Measurements from ENCODE around the gene AKT3.

AKT3 gene

GRCh38 chr1:243455760-243456651 lies 394.0 kb downstream of the AKT3 start:
- DNase-seq: no peak

GRCh38 chr1:243454328-243454997 lies 395.6 kb downstream of the AKT3 start:
- DNase-seq: no peak

DNA sequence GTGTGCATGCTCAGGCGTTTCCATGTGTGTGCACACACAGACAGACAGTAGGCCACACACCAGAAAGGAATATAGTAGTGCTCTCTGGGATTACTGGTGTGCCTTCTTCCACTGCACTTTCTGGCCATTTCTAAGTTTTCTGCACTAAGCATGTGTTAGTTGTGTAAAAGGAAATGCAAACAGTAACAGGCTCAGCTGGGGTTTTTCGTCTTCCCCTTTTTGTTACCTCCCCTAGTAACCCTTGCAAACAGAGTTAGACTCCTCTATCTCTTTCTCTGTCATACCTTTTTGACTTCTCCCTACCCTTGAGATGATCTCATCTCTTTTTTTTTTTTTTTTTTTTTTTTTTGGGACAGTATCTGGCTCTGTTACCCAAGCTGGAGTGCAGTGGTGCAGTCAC lies 398.0 kb downstream of the AKT3 start:
- DNase-seq: no peak

- DNase-seq: no peak
These were observed 400.7 kb downstream of the AKT3 start for GRCh38 chr1:243449373-243449772.

DNA sequence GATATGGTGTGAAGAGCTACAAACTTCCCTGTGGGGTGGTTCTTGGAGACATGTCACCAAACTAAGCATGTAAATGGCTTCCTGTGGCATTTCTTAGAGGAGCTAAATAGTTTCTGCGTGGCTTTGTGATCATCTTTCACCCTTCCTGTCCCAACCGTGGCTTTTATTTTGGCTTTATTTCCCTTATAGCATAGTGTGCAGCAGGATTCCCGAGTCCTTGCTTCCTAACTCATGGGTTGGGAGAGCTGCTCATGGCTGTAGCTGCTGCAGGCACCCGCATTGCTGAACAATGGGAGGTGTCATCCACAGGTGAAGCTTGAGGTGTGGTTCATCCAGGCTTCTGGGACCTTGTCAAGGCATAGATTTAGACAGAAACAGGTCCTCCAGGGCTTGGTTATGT lies 402.2 kb downstream of the AKT3 start:
- no peak for DNase-seq

- DNase-seq: no peak
These were observed 402.7 kb downstream of the AKT3 start for GRCh38 chr1:243447347-243447746.

DNA sequence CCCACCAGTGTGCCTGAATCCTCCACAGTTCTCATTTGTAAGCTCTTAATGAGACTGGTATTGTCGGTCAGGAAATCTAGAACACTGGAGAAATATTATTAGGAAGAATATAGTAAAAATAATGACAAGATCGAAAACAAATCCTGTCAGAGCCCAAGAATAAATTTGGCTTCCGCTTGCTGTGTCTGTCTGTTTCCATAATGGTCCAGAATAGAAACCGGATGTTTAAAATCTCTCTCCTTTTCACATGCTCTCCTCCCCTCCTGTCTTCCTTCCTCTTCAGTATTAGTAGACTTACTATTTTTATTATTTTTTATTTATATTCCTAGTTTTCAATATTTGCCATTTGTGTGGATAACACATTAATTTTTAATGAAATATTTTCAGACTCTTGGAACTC lies 406.5 kb downstream of the AKT3 start:
- no peak for DNase-seq

DNA sequence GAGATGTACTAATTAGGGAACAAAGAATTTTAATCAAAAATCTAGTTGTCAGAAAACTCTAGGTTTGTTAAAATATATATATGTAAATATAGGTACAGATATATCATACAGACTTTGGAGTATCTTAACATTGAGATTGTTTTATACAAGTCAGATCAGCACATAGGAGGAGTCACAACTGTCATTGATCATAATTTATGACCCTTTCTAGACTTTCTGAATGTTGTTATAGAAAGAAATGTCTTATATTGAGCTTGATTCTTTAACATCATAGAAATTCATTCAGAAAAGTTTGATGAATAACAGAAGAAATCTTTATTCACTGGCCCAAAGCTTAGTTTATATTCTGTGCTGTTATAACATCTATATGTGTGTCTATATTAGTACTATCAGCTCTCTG lies 408.4 kb downstream of the AKT3 start:
- DNase-seq: no peak

DNA sequence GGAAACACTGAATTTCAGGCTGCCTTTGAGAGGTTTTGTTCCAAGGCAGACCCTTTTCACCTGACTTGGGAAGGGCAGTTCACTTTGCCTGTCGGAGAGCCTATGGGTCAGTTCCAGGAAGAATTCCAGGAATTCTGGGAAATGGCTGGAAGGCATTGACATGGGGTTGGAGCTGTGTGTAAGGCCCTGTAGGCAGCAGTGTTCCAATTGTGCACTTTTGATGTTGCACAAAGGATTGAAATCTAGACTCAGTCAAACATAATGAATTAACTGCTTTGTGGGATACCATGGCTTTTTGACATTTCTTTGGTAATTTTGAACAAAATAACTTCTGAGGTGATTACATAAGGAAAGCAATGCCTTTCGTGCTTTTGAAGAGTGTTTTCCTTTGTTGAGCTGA lies 409.6 kb downstream of the AKT3 start:
- DNase-seq: no peak

DNA sequence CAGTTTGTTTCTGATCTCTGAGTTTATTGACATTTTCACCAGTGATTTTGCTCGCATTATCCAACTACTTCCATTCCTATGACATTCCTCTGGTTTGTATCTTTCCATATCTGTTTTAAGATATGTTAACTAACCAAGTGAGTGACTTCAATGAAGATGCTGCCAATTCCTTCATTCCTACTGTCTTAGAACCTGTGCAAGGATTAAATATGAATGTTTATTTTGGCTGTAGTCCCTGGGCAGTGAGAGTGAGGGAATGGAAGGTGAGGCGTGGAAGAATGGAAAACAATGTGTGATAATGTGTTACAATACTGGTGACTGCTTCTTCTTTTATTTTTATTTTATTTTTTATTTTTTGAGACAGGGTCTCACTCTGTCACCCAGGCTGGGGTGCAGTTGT lies 411.2 kb downstream of the AKT3 start:
- DNase-seq: no peak
